Effector memory CD8-positive, alpha-beta T cell (primary cell): ENCODE results near the gene INSM1.

ENCODE experiments used
- ATAC-seq: fragments of 150-1000 bp; cut with Tn5 transposase; replicated peaks from 2 replicates; pipeline ENCODE4 v1.10.0; 2021; ENCODE audit warnings: mild to moderate bottlenecking, moderate library complexity
- DNase-seq, 3 experiments: peaks; one replicate each; pipeline ENCODE4 v3.0.0; 2021
- H3K27ac Mint-ChIP-seq, 2 donors: one replicate each; pipeline ENCODE4 v1.8.0; 2022; ENCODE audit warnings: mild to moderate bottlenecking in 2 of 2, mixed read lengths in 2 of 2, moderate library complexity in 2 of 2
- H3K27me3 Mint-ChIP-seq, 2 donors: one replicate each; pipeline ENCODE4 v1.8.0; 2022; ENCODE audit warnings: mixed read lengths in 2 of 2
- H3K36me3 Mint-ChIP-seq: one replicate; pipeline ENCODE4 v1.8.0; 2022; ENCODE audit warnings: mild to moderate bottlenecking, moderate library complexity, mixed read lengths; ENCODE audit not compliant: insufficient read depth
- H3K4me1 Mint-ChIP-seq, 2 donors: one replicate each; pipeline ENCODE4 v1.8.0; 2022; ENCODE audit warnings: low read depth in 2 of 2, mixed read lengths in 2 of 2
- H3K4me3 Mint-ChIP-seq, 2 donors: one replicate each; pipeline ENCODE4 v1.8.0; 2022; ENCODE audit warnings: mild to moderate bottlenecking in 2 of 2, mixed read lengths in 2 of 2, moderate library complexity in 2 of 2
- H3K9me3 Mint-ChIP-seq, 2 donors: one replicate each; pipeline ENCODE4 v1.8.0; 2022; ENCODE audit warnings: mixed read lengths in 2 of 2

Gene INSM1

GRCh38 chr20:20407891-20408805, 40.2 kb downstream of the INSM1 start:
- Mint-ChIP-seq H3K9me3 (no peaks in the 10 kb centered on the region), H3K27ac (no peak overlapping the region), H3K4me3 (no peak overlapping the region), H3K4me1 (no peaks in the 10 kb centered on the region), H3K36me3 (peaks cover 3% of the 10 kb centered on the region), H3K27me3 (no peaks in the 10 kb centered on the region)
- DNase-seq: no peak
- ATAC-seq: no peak

GRCh38 chr20:20409331-20409730, 41.4 kb downstream of the INSM1 start:
- H3K27me3 Mint-ChIP-seq: no peaks in the 10 kb centered on the region
- H3K27ac Mint-ChIP-seq: no peak overlapping the region
- H3K36me3 Mint-ChIP-seq: peaks cover 3% of the 10 kb centered on the region
- ATAC-seq (no peak), DNase-seq (no peak)
- no peaks in the 10 kb centered on the region for H3K9me3 Mint-ChIP-seq
- H3K4me1 Mint-ChIP-seq: no peaks in the 10 kb centered on the region
- no peak overlapping the region for H3K4me3 Mint-ChIP-seq

- Mint-ChIP-seq H3K9me3 (no peaks in the 10 kb centered on the region), H3K4me3 (no peak overlapping the region), H3K4me1 (no peaks in the 10 kb centered on the region), H3K27me3 (no peaks in the 10 kb centered on the region), H3K27ac (no peak overlapping the region), H3K36me3 (peaks cover 3% of the 10 kb centered on the region)
- ATAC-seq (no peak), DNase-seq (no peak)
Measured at GRCh38 chr20:20410678-20411077, 42.8 kb downstream of the INSM1 start.

GRCh38 chr20:20411402-20411801, 43.5 kb downstream of the INSM1 start:
- no peaks in the 10 kb centered on the region for H3K27me3 Mint-ChIP-seq
- no peak for DNase-seq
- H3K4me3 Mint-ChIP-seq: no peak overlapping the region
- H3K9me3 Mint-ChIP-seq: no peaks in the 10 kb centered on the region
- no peaks in the 10 kb centered on the region for H3K4me1 Mint-ChIP-seq
- H3K36me3 Mint-ChIP-seq: peaks cover 3% of the 10 kb centered on the region
- ATAC-seq: no peak
- H3K27ac Mint-ChIP-seq: no peak overlapping the region

GRCh38 chr20:20411836-20412235, 43.9 kb downstream of the INSM1 start:
- no peak overlapping the region for H3K27ac Mint-ChIP-seq
- no peak overlapping the region for H3K4me3 Mint-ChIP-seq
- no peaks in the 10 kb centered on the region for H3K4me1 Mint-ChIP-seq
- no peaks in the 10 kb centered on the region for H3K9me3 Mint-ChIP-seq
- peaks cover 4% of the 10 kb centered on the region for H3K36me3 Mint-ChIP-seq
- H3K27me3 Mint-ChIP-seq: no peaks in the 10 kb centered on the region
- no peak for DNase-seq
- no peak for ATAC-seq

DNA sequence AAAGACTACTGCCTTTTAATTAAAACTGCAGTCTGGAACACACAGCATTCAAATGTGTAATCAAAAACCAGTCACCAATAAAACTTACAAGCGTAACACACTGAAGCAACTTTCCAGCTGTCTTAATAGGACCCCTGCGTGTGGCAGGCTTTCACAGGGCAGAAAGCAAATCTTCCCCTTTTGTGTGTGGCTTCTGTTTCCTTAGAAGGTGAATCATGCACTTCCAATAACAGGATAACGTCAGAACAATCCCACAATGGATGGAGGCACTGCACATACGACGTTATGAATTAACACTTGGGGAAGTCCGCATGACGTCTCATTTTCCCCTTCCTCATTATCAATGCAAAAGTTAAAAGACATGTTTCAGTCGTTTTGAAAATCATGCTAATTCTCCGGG, 44.8 kb downstream of the INSM1 start:
- H3K9me3 Mint-ChIP-seq: no peaks in the 10 kb centered on the region
- no peak overlapping the region for H3K4me3 Mint-ChIP-seq
- DNase-seq: no peak
- H3K27ac Mint-ChIP-seq: no peak overlapping the region
- peaks cover 6% of the 10 kb centered on the region for H3K36me3 Mint-ChIP-seq
- no peaks in the 10 kb centered on the region for H3K4me1 Mint-ChIP-seq
- no peak for ATAC-seq
- H3K27me3 Mint-ChIP-seq: no peaks in the 10 kb centered on the region

GRCh38 chr20:20413810-20414281, 45.9 kb downstream of the INSM1 start:
- Mint-ChIP-seq H3K36me3 (peaks cover 6% of the 10 kb centered on the region), H3K4me3 (no peak overlapping the region), H3K27ac (no peak overlapping the region), H3K4me1 (no peaks in the 10 kb centered on the region), H3K27me3 (no peaks in the 10 kb centered on the region), H3K9me3 (no peaks in the 10 kb centered on the region)
- DNase-seq (no peak), ATAC-seq (no peak)

DNA sequence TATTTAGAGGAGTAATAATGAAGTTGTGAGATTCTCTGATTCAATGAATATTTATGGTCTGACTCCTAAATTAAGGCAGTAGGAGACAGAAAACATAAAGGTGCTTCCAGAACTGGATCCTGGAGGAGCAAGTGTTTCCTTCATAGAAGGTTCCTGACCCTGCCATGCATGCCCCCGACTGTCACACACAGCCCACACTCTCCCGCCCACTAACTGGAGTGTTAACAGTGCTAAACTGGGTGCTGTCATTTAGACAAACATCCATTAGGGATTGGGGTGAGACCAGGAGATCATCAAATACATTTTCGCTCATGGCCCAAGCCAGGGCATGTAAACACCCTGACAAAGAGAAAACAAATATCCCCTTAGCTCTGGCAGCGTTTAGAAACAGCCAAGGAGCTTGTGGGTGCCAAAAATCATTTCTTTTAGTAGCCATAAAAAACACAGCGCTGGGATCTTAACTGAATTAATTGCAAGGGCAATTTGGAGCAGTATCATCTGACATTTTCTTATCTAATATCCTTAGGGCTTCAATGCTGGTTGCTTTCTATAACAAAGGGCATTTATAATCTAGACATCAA, 46.8 kb downstream of the INSM1 start:
- Mint-ChIP-seq H3K27me3 (no peaks in the 10 kb centered on the region), H3K9me3 (no peaks in the 10 kb centered on the region), H3K36me3 (peaks cover 6% of the 10 kb centered on the region), H3K4me3 (no peak overlapping the region), H3K27ac (no peak overlapping the region), H3K4me1 (no peaks in the 10 kb centered on the region)
- DNase-seq (no peak), ATAC-seq (no peak)

- H3K27ac Mint-ChIP-seq: no peak overlapping the region
- H3K4me3 Mint-ChIP-seq: no peak overlapping the region
- H3K4me1 Mint-ChIP-seq: no peaks in the 10 kb centered on the region
Measured at GRCh38 chr20:20415321-20415720, 47.4 kb downstream of the INSM1 start.

DNA sequence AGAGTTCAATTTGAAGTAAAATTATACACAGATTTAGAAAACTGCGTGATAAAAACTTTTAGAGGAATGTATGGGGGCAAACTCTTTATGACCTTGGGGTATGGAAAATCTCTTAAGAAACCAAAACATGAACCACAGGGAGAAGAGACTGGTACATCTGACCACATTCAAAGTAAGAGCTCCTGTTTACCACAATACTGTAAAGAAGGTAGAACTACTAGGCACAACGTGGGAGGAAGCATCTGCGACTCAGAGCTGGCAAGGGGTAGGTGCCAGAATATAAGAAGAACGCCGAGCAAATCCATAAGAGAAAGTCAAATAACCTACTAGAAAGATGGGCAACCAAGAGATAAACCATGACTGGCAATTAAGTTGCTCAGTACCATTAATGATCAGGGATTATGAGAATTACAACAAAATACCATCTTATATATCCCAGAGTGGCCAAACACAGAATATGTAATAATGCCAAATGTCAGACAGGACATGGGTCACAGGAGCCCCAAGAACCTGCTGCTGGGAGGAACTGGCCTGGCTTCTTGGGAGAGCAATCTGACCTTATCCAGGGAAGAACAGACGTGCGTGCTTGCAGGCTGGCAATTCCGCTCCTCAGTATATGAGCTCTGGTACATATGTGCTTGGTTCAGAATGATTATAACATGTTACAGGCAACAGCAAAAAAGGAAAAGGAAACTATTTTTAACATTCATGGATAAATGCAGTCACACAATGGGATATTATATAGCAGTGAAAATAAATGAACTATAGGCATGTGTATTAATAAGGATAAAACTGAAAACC, 50.2 kb downstream of the INSM1 start:
- peaks cover 10% of the 10 kb centered on the region for H3K36me3 Mint-ChIP-seq
- DNase-seq: no peak
- H3K4me1 Mint-ChIP-seq: peaks cover 3% of the 10 kb centered on the region in 2 donors
- H3K9me3 Mint-ChIP-seq: no peaks in the 10 kb centered on the region
- no peaks in the 10 kb centered on the region for H3K27me3 Mint-ChIP-seq
- no peak overlapping the region for H3K27ac Mint-ChIP-seq
- ATAC-seq: no peak
- H3K4me3 Mint-ChIP-seq: no peak overlapping the region

More at GRCh38 chr20:20415321-20415720, 47.4 kb downstream of the INSM1 start:
- no peaks in the 10 kb centered on the region for H3K27me3 Mint-ChIP-seq
- ATAC-seq (no peak), DNase-seq (no peak)
- peaks cover 3% of the 10 kb centered on the region for H3K36me3 Mint-ChIP-seq
- H3K9me3 Mint-ChIP-seq: no peaks in the 10 kb centered on the region
